ENCODE measurements around the gene GRHL1.

GRHL1 gene

GRCh38 chr2:10035633-10036032, 84.1 kb downstream of the GRHL1 start:
- H3K36me3 Mint-ChIP-seq (ENCODE audit: low read depth): no peaks in the 10 kb centered on the region
- no peak for TF ChIP-seq CTCF (IDR thresholded peaks at IDR 0.05; ENCODE audit: unreplicated experiment in 3 of 3)
- H3K4me1 Mint-ChIP-seq: peaks cover 3% of the 10 kb centered on the region
- no peaks in the 10 kb centered on the region for H3K9me3 Mint-ChIP-seq
- H3K27ac Mint-ChIP-seq: no peak overlapping the region
- no peak overlapping the region for H3K4me3 Mint-ChIP-seq
- peaks cover 6% of the 10 kb centered on the region for H3K27me3 Mint-ChIP-seq (ENCODE audit: low read depth)

- Mint-ChIP-seq H3K27ac (no peak overlapping the region), H3K4me1 (peaks cover 6% of the 10 kb centered on the region), H3K4me3 (no peak overlapping the region), H3K27me3 (ENCODE audit: low read depth) (peaks cover 3% of the 10 kb centered on the region), H3K9me3 (no peaks in the 10 kb centered on the region), H3K36me3 (ENCODE audit: low read depth) (no peaks in the 10 kb centered on the region)
- TF ChIP-seq CTCF (IDR thresholded peaks at IDR 0.05; ENCODE audit: unreplicated experiment in 3 of 3): peak; percentile 16 to 19 (median 18)
These were observed 84.8 kb downstream of the GRHL1 start for GRCh38 chr2:10036095-10036884.

GRCh38 chr2:10038123-10038522, 86.6 kb downstream of the GRHL1 start:
- TF ChIP-seq CTCF (IDR thresholded peaks at IDR 0.05; ENCODE audit: unreplicated experiment in 3 of 3): no peak
- no peak overlapping the region for H3K4me3 Mint-ChIP-seq
- H3K9me3 Mint-ChIP-seq: no peaks in the 10 kb centered on the region
- peaks cover 13% of the 10 kb centered on the region for H3K4me1 Mint-ChIP-seq
- peaks cover 7% of the 10 kb centered on the region for H3K27me3 Mint-ChIP-seq (ENCODE audit: low read depth)
- H3K36me3 Mint-ChIP-seq (ENCODE audit: low read depth): no peaks in the 10 kb centered on the region
- peak overlapping the region in 1 of 3 experiments; percentile 0 for H3K27ac Mint-ChIP-seq

GRCh38 chr2:10038716-10039115, 87.2 kb downstream of the GRHL1 start:
- Mint-ChIP-seq H3K27me3 (ENCODE audit: low read depth) (peaks cover 7% of the 10 kb centered on the region), H3K36me3 (ENCODE audit: low read depth) (no peaks in the 10 kb centered on the region), H3K27ac (peak overlapping the region in 2 of 3 experiments; percentile 0 to 14), H3K4me1 (peaks cover 13% of the 10 kb centered on the region), H3K9me3 (no peaks in the 10 kb centered on the region), H3K4me3 (peak overlapping the region in 2 of 3 experiments; percentile 4)
- TF ChIP-seq CTCF (IDR thresholded peaks at IDR 0.05; ENCODE audit: unreplicated experiment in 3 of 3): no peak

- Mint-ChIP-seq H3K4me3 (peak overlapping the region; percentile 16 to 53 (median 23)), H3K36me3 (ENCODE audit: low read depth) (no peaks in the 10 kb centered on the region), H3K9me3 (no peaks in the 10 kb centered on the region), H3K27ac (peak overlapping the region; percentile 38 to 100 (median 66)), H3K4me1 (peaks cover 13% of the 10 kb centered on the region), H3K27me3 (ENCODE audit: low read depth) (peaks cover 7% of the 10 kb centered on the region)
- TF ChIP-seq CTCF (IDR thresholded peaks at IDR 0.05; ENCODE audit: unreplicated experiment in 3 of 3): no peak
These were observed 88.3 kb downstream of the GRHL1 start for GRCh38 chr2:10039658-10040410.
